ENCODE results near the gene KCMF1. TPM values are rescaled to one million over a fixed set of nuclear protein-coding genes. Genes with fewer than 3 reads are reported as not detected.

KCMF1 gene
- total RNA-seq, 1 donor = 80.3 TPM

DNA sequence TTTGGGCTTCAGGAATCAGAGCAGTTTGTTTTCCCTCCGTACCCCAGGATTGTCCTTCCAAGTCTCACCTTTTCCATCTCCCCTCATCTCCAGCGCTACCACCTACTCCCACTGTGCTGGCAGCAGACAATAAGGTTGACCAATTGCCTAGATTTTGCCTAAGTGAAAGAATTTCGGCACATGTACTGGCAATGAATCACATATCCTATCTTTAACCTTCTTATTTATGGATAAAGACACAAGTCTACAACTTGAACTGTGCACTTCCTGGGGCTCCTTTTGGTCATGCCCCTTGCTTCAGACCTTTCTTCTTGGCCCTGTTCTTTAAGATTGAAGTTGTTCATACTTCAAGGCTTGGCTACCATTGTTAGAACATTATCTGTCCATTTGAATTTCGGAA is 71.4 kb downstream of the KCMF1 start:
- H3K4me3 ChIP-seq (ENCODE audit: low read depth, low read length) = no peak overlapping the region
- TF ChIP-seq, protein P1, sequence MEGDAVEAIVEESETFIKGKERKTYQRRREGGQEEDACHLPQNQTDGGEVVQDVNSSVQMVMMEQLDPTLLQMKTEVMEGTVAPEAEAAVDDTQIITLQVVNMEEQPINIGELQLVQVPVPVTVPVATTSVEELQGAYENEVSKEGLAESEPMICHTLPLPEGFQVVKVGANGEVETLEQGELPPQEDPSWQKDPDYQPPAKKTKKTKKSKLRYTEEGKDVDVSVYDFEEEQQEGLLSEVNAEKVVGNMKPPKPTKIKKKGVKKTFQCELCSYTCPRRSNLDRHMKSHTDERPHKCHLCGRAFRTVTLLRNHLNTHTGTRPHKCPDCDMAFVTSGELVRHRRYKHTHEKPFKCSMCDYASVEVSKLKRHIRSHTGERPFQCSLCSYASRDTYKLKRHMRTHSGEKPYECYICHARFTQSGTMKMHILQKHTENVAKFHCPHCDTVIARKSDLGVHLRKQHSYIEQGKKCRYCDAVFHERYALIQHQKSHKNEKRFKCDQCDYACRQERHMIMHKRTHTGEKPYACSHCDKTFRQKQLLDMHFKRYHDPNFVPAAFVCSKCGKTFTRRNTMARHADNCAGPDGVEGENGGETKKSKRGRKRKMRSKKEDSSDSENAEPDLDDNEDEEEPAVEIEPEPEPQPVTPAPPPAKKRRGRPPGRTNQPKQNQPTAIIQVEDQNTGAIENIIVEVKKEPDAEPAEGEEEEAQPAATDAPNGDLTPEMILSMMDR (IDR thresholded peaks at IDR 0.05; ENCODE audit: insufficient read depth, low read depth, low read length) = no peak
- no peak for DNase-seq (ENCODE audit: low read depth)

GRCh38 chr2:85048534-85048933 is 77.6 kb downstream of the KCMF1 start:
- H3K4me3 ChIP-seq (ENCODE audit: low read depth, low read length) = no peak overlapping the region
- TF ChIP-seq, protein P1 (IDR thresholded peaks at IDR 0.05; ENCODE audit: insufficient read depth, low read depth, low read length) = no peak
- no peak for DNase-seq (ENCODE audit: low read depth)

DNA sequence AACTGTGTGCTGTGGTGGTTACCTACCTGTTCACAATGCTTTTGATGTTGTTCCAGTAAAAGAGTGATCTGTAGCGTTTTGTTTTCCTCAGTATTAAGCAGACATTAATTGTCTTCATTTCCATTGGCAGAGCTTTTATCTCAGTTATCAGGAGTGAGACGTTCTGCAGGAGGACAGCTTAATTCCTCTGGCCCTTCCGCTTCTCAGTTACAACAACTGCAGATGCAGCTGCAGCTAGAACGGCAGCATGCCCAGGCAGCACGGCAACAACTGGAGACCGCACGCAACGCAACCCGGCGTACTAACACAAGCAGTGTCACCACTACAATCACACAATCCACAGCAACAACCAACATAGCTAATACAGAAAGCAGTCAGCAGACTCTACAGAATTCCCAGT is 78.3 kb downstream of the KCMF1 start:
- TF ChIP-seq, protein P1 (IDR thresholded peaks at IDR 0.05; ENCODE audit: insufficient read depth, low read depth, low read length) = no peak
- DNase-seq (ENCODE audit: low read depth) = peak; percentile 14
- no peak overlapping the region for H3K4me3 ChIP-seq (ENCODE audit: low read depth, low read length)

- no peak overlapping the region for H3K4me3 ChIP-seq (ENCODE audit: low read depth, low read length)
- TF ChIP-seq, protein P1 (IDR thresholded peaks at IDR 0.05; ENCODE audit: insufficient read depth, low read depth, low read length) = no peak
- peak; percentile 35 for DNase-seq (ENCODE audit: low read depth)
Observed at GRCh38 chr2:85053802-85054201, 82.8 kb downstream of the KCMF1 start.

DNA sequence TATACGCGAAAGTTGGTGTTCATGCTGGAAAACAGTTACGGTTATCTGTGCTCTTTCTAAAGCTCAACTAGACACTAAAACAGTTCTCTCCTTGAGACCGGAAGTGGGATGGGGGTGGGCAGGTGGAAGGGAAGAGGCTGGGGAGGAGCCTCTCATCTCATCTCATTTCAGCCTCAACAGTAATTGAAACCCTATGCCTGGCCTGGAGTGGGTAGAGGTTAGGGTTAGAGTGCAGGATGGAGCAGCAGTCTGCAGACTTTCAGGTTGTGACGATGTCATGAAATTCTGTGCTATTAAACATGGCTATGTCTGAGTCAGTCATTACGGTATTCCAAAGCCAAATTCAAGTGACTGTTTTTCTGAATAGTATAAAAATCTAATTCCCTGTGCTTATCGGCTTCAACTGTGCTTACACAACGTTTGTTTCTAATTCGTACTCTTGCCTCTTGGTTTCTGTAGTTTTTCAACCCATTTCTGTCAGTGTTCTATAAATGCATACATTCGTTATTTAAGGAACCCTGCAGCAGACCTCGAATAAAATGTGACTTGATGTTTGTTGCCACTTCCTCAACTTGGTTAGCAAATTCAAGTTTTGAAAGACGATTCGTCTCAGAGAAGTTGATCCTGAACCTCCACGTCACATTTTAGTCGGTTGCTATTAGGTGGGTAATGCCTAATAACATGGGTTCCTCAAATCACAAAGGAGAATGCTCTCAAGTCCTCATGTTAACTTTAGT is 86.4 kb downstream of the KCMF1 start:
- no peak overlapping the region for H3K4me3 ChIP-seq (ENCODE audit: low read depth, low read length)
- DNase-seq (ENCODE audit: low read depth) = peak; percentile 28
- TF ChIP-seq, protein P1 (IDR thresholded peaks at IDR 0.05; ENCODE audit: insufficient read depth, low read depth, low read length) = no peak

DNA sequence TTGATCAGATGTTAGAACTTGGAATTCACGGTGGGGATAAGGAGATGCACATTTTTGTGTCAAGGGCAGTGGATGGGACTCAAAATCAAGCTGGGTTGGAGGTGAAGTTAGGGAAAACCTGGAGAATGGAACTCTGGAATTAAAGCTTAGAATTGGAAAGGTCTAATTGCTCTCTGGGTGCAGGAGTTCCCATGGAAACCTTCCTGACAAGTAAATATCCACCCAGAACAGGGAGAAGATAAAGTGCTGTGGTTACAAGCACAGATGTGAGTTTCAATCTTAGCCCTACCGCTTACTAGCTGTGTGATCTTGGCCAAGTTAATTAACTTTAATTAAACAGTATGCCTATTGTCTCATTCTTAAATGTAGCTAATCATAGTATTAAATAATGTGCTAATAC is 90.9 kb downstream of the KCMF1 start:
- no peak overlapping the region for H3K4me3 ChIP-seq (ENCODE audit: low read depth, low read length)
- DNase-seq (ENCODE audit: low read depth) = no peak
- TF ChIP-seq, protein P1 (IDR thresholded peaks at IDR 0.05; ENCODE audit: insufficient read depth, low read depth, low read length) = no peak

DNA sequence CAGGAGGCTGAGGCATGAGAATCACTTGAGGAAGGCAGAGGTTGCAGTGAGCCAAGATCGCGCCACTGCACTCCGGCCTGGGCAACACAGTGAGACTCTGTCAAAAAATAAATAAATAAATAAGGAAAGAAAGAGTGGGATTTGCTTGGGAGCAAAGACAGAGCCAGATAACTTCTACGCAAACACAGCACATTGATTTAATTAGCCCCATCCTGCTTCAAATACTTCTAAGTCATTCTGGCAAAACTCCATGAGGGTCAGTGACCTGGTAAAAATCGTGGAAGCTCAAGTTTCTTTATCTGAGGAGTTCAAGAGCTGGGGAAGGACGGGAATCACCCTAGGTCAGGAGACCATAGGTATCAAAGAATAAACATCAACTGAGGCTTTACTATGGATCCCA is 91.6 kb downstream of the KCMF1 start:
- no peak overlapping the region for H3K4me3 ChIP-seq (ENCODE audit: low read depth, low read length)
- DNase-seq (ENCODE audit: low read depth) = peak; percentile 47
- TF ChIP-seq, protein P1 (IDR thresholded peaks at IDR 0.05; ENCODE audit: insufficient read depth, low read depth, low read length) = no peak

All from fibroblast of villous mesenchyme (primary cell).